Body of pancreas (tissue), 4 donors: ENCODE measurements around the gene IGF1R.
A peak's percentile ranks its signal among the peaks of the same experiment; 100 is the strongest.

Experiments used
- CTCF ChIP-seq, 7 experiments: fragments of 450-650 bp in 4 of 7; fragments of 200-600 bp in 3 of 7; sonication (generic) in 3 of 7; IDR thresholded peaks; one replicate each; pipeline ENCODE4 v1.5.1; 2016 to 2019; ENCODE audit warnings: antibody characterized with exemption in 7 of 7
- POLR2A ChIP-seq, 3 donors: fragments of 450-650 bp; IDR thresholded peaks; one replicate each; pipeline ENCODE4 v1.6.1; 2016; ENCODE audit warnings: antibody characterized with exemption in 3 of 3, mild to moderate bottlenecking in 2 of 3

- TF ChIP-seq CTCF (IDR thresholded peaks at IDR 0.05) (peak; percentile 75 to 88 (median 81)), POLR2A (IDR thresholded peaks at IDR 0.05) (no peak)
Observed at GRCh38 chr15:98658831-98659699, 10.7 kb downstream of the IGF1R start.
